Esophagus muscularis mucosa (tissue), 4 donors: ENCODE results near the gene SLC35D3.

Source experiments
- EP300 ChIP-seq: sonication (generic); formaldehyde crosslinking; IDR thresholded peaks from one replicate; pipeline ENCODE4 v1.6.1; 2017; ENCODE audit warnings: antibody characterized with exemption
- POLR2A ChIP-seq: fragments of 450-650 bp; IDR thresholded peaks from one replicate; pipeline ENCODE4 v1.6.1; 2017; ENCODE audit warnings: antibody characterized with exemption, moderate library complexity, mild to moderate bottlenecking, low read depth
- POLR2AphosphoS5 ChIP-seq, 2 donors: sonication (generic); formaldehyde crosslinking; IDR thresholded peaks; one replicate each; pipeline ENCODE4 v1.6.1; 2017; ENCODE audit warnings: antibody characterized with exemption in 2 of 2
- TF ChIP-seq, protein P1 (sequence below), 3 experiments: fragments of 200-600 bp in 2 of 3; fragments of 450-650 bp in 1 of 3; sonication (generic) in 2 of 3; IDR thresholded peaks; one replicate each; pipeline ENCODE4 v1.5.1; 2017 to 2019; ENCODE audit warnings: antibody characterized with exemption in 3 of 3, mild to moderate bottlenecking in 2 of 3, moderate library complexity in 1 of 3

DNA sequence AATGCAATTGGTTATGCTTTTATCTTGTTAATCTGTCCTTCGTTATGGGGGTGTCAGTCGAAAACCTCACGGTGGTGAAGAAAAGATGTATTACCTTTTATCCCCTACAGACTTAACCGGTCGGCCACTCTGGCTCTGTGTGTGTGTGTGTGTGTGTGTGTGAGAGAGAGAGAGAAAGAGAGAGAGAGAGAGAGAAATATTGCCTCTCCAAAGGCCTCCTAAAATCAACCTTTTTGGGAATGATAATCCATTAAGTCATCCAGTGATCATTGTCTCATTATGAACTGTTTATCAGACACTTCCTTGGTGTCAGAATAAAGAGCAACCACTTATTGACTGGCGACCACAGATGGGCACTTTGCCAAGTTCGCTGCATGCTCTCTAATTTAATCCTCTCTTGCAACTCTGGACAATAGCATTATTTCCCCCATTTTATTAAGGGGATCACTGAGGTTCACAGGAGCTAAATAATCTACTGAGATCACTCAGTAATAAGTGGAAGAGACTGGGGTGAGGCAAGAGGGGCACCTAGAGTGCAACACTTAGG, 30.7 kb downstream of the SLC35D3 start:
- TF ChIP-seq, protein P1, sequence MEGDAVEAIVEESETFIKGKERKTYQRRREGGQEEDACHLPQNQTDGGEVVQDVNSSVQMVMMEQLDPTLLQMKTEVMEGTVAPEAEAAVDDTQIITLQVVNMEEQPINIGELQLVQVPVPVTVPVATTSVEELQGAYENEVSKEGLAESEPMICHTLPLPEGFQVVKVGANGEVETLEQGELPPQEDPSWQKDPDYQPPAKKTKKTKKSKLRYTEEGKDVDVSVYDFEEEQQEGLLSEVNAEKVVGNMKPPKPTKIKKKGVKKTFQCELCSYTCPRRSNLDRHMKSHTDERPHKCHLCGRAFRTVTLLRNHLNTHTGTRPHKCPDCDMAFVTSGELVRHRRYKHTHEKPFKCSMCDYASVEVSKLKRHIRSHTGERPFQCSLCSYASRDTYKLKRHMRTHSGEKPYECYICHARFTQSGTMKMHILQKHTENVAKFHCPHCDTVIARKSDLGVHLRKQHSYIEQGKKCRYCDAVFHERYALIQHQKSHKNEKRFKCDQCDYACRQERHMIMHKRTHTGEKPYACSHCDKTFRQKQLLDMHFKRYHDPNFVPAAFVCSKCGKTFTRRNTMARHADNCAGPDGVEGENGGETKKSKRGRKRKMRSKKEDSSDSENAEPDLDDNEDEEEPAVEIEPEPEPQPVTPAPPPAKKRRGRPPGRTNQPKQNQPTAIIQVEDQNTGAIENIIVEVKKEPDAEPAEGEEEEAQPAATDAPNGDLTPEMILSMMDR (IDR thresholded peaks at IDR 0.05): no peak
- TF ChIP-seq POLR2AphosphoS5 (IDR thresholded peaks at IDR 0.05) (no peak), EP300 (no peak), POLR2A (no peak)
